HG02981 (cell line): ENCODE results near the gene HAND2.

Experiments
- ATAC-seq: cut with Tn5 transposase; IDR thresholded peaks from one replicate; pipeline ENCODE4 v1.9.1; 2021; ENCODE audit warnings: mild to moderate bottlenecking, moderate library complexity; ENCODE audit not compliant: unreplicated experiment

HAND2 gene

GRCh38 chr4:173503330-173504180 lies 26.5 kb downstream of the HAND2 start:
- ATAC-seq, result no peak

- no peak for ATAC-seq
Observed at GRCh38 chr4:173502282-173502681, 27.7 kb downstream of the HAND2 start.

GRCh38 chr4:173501592-173502150 lies 28.4 kb downstream of the HAND2 start:
- ATAC-seq, result no peak

GRCh38 chr4:173500841-173501591 lies 29.0 kb downstream of the HAND2 start:
- no peak for ATAC-seq

GRCh38 chr4:173499658-173500535 lies 30.1 kb downstream of the HAND2 start:
- ATAC-seq, result no peak

GRCh38 chr4:173498771-173499170 lies 31.3 kb downstream of the HAND2 start:
- no peak for ATAC-seq

GRCh38 chr4:173498023-173498422 lies 32.0 kb downstream of the HAND2 start:
- peak; percentile 47 for ATAC-seq

GRCh38 chr4:173494013-173494970 lies 35.7 kb downstream of the HAND2 start:
- ATAC-seq, result peak; percentile 94

- ATAC-seq, result no peak
Observed at GRCh38 chr4:173493041-173493440, 37.0 kb downstream of the HAND2 start.

- no peak for ATAC-seq
Observed at GRCh38 chr4:173492315-173492714, 37.7 kb downstream of the HAND2 start.

- ATAC-seq, result no peak
Observed at GRCh38 chr4:173490817-173491528, 39.1 kb downstream of the HAND2 start.

GRCh38 chr4:173490256-173490655 lies 39.8 kb downstream of the HAND2 start:
- ATAC-seq, result no peak

GRCh38 chr4:173489514-173489913 lies 40.5 kb downstream of the HAND2 start:
- no peak for ATAC-seq

GRCh38 chr4:173488656-173489055 lies 41.4 kb downstream of the HAND2 start:
- ATAC-seq, result no peak

GRCh38 chr4:173488074-173488473 lies 42.0 kb downstream of the HAND2 start:
- ATAC-seq, result no peak

GRCh38 chr4:173486714-173487392 lies 43.2 kb downstream of the HAND2 start:
- ATAC-seq, result no peak

- ATAC-seq, result no peak
Observed at GRCh38 chr4:173485164-173485563, 44.9 kb downstream of the HAND2 start.

GRCh38 chr4:173482330-173482931 lies 47.6 kb downstream of the HAND2 start:
- ATAC-seq, result no peak
